H1 (cell line): ENCODE measurements around the gene PHACTR2. TPM values are rescaled to one million over a fixed set of nuclear protein-coding genes. Genes with fewer than 3 reads are reported as not detected.

Experiments
- CTCF ChIA-PET: fragments of 300-600 bp; sonication (Branson Sonifier 250); formaldehyde crosslinking; loops from one replicate; lab custom pipeline; 2021; ENCODE audit not compliant: partially characterized antibody; lab: Charles Lee
- POLR2A ChIA-PET: fragments of 300-600 bp; sonication (Branson Sonifier 250); formaldehyde crosslinking; loops from one replicate; lab custom pipeline; 2021; ENCODE audit warnings: inconsistent platforms; ENCODE audit not compliant: partially characterized antibody; lab: Charles Lee
- DNase-seq, 2 experiments: peaks; one replicate each; pipeline versions ENCODE4 v3.0.0 to v3.0.0-alpha.2; 2010 to 2022; ENCODE audit warnings: low spot score in 2 of 2, low read depth in 1 of 2, mixed read lengths in 1 of 2
- FAIRE-seq: peaks from 2 replicates; lab custom pipeline; 2011; peaks lifted over from hg19 to GRCh38; lab: Jason Lieb, UNC
- H2AFZ ChIP-seq: 2 replicates; pipeline ENCODE4 v1.8.1; 2012; ENCODE audit warnings: low read length, inconsistent platforms
- H2AK5ac ChIP-seq: 2 replicates; pipeline ENCODE4 v1.6.1; 2013; ENCODE audit warnings: low read depth, low read length
- H2BK120ac ChIP-seq: replicated peaks from 2 replicates; pipeline ENCODE3; 2013; ENCODE audit warnings: low read depth, low read length, inconsistent platforms
- H2BK12ac ChIP-seq: 2 replicates; pipeline ENCODE4 v1.6.1; 2013; ENCODE audit warnings: low read depth, low read length
- H2BK15ac ChIP-seq: 2 replicates; pipeline ENCODE4 v1.6.1; 2013; ENCODE audit warnings: low read length
- H2BK20ac ChIP-seq: 2 replicates; pipeline ENCODE4 v1.6.1; 2013; ENCODE audit warnings: low read length
- H2BK5ac ChIP-seq: 2 replicates; pipeline ENCODE4 v1.6.1; 2013; ENCODE audit warnings: low read depth, low read length
- H3K14ac ChIP-seq: 2 replicates; pipeline ENCODE4 v1.6.1; 2013; ENCODE audit warnings: inconsistent platforms; ENCODE audit not compliant: insufficient read length
- H3K18ac ChIP-seq: 2 replicates; pipeline ENCODE4 v1.6.1; 2013; ENCODE audit warnings: low read length; ENCODE audit errors: extremely low read depth
- H3K23ac ChIP-seq: 2 replicates; pipeline ENCODE4 v1.6.1; 2013; ENCODE audit warnings: inconsistent platforms; ENCODE audit not compliant: insufficient read length
- H3K23me2 ChIP-seq: 2 replicates; pipeline ENCODE4 v1.6.1; 2013; ENCODE audit warnings: low read depth, low read length
- H3K27ac ChIP-seq: 2 replicates; pipeline ENCODE4 v1.6.1; 2011; ENCODE audit warnings: low read depth, low read length, inconsistent platforms
- H3K27me3 ChIP-seq, 4 experiments: replicated peaks in 1 of 4; 1 replicate in 1 of 4; 2 replicates in 3 of 4; pipeline versions ENCODE4 v1.6.1 to v1.8.1; 2011 to 2013; ENCODE audit warnings: low read length in 3 of 4, mild to moderate bottlenecking in 3 of 4, inconsistent platforms in 2 of 4, mixed read lengths in 2 of 4, moderate library complexity in 1 of 4; ENCODE audit not compliant: control insufficient read depth in 3 of 4, insufficient read depth in 3 of 4; ENCODE audit errors: extremely low read depth in 1 of 4
- H3K36me3 ChIP-seq, 4 experiments: 2 replicates each; pipeline versions ENCODE4 v1.6.1 to v1.8.1; 2011 to 2013; ENCODE audit warnings: mild to moderate bottlenecking in 4 of 4, low read length in 3 of 4, moderate library complexity in 2 of 4, control low read depth in 1 of 4, inconsistent platforms in 1 of 4; ENCODE audit not compliant: insufficient read depth in 4 of 4, control insufficient read depth in 2 of 4
- H3K4ac ChIP-seq: replicated peaks from 2 replicates; pipeline ENCODE3; 2013; ENCODE audit warnings: low read length, low read depth, mixed read lengths, inconsistent platforms; ENCODE audit not compliant: insufficient read length
- H3K4me1 ChIP-seq, 4 experiments: replicated peaks in 1 of 4; 1 replicate in 1 of 4; 2 replicates in 3 of 4; pipeline versions ENCODE4 v1.6.1 to v1.8.1; 2011 to 2013; ENCODE audit warnings: low read length in 3 of 4, inconsistent platforms in 2 of 4, mixed read lengths in 1 of 4; ENCODE audit not compliant: insufficient read depth in 4 of 4, control insufficient read depth in 3 of 4
- H3K4me2 ChIP-seq, 2 experiments: 2 replicates each; pipeline versions ENCODE4 v1.6.1 to v1.8.1; 2011 to 2013; ENCODE audit warnings: low read depth in 2 of 2, low read length in 2 of 2, control low read depth in 1 of 2, inconsistent platforms in 1 of 2, mild to moderate bottlenecking in 1 of 2; ENCODE audit not compliant: insufficient read depth in 1 of 2
- H3K4me3 ChIP-seq, 4 experiments: fragments of 200-600, 300-600 bp in 1 of 4; sonication (generic), shearing (Covaris generic), sonication (Bioruptor Twin) in 1 of 4; 2 replicates each; pipeline versions ENCODE4 v1.5.1 to v1.8.1; 2011 to 2016; ENCODE audit warnings: low read length in 4 of 4, low read depth in 3 of 4, control low read depth in 2 of 4, inconsistent platforms in 2 of 4, mild to moderate bottlenecking in 2 of 4, mixed read lengths in 1 of 4, moderate library complexity in 1 of 4; ENCODE audit not compliant: insufficient read depth in 2 of 4; ENCODE audit errors: extremely low read depth in 1 of 4
- H3K56ac ChIP-seq: replicated peaks from 2 replicates; pipeline ENCODE3; 2013; ENCODE audit warnings: low read depth, mild to moderate bottlenecking, mixed read lengths, low read length, inconsistent platforms; ENCODE audit not compliant: insufficient read length
- H3K79me1 ChIP-seq: 2 replicates; pipeline ENCODE4 v1.6.1; 2013; ENCODE audit warnings: low read depth, low read length, control low read depth
- H3K79me2 ChIP-seq, 2 experiments: 2 replicates each; pipeline versions ENCODE4 v1.6.1 to v1.8.1; 2012 to 2013; ENCODE audit warnings: low read length in 2 of 2, mild to moderate bottlenecking in 2 of 2, inconsistent platforms in 1 of 2; ENCODE audit not compliant: insufficient read depth in 2 of 2, control insufficient read depth in 1 of 2
- H3K9ac ChIP-seq, 4 experiments: replicated peaks in 1 of 4; 1 replicate in 1 of 4; 2 replicates in 3 of 4; pipeline versions ENCODE4 v1.6.1 to v1.8.1; 2011 to 2013; ENCODE audit warnings: low read depth in 3 of 4, low read length in 3 of 4, control low read depth in 2 of 4, mild to moderate bottlenecking in 2 of 4, moderate library complexity in 2 of 4, inconsistent platforms in 1 of 4; ENCODE audit errors: extremely low read depth in 1 of 4
- H3K9me3 ChIP-seq, 2 experiments: 2 replicates each; pipeline versions ENCODE4 v1.6.1 to v1.8.1; 2012 to 2013; ENCODE audit warnings: mild to moderate bottlenecking in 2 of 2, moderate library complexity in 2 of 2, control low read depth in 1 of 2, inconsistent platforms in 1 of 2, low read depth in 1 of 2, low read length in 1 of 2, mixed read lengths in 1 of 2; ENCODE audit not compliant: insufficient read depth in 2 of 2
- H4K20me1 ChIP-seq, 2 experiments: replicated peaks in 1 of 2; 2 replicates each; pipeline versions ENCODE3 to v1.8.1; 2011 to 2013; ENCODE audit warnings: inconsistent platforms in 2 of 2, low read length in 2 of 2, mild to moderate bottlenecking in 1 of 2; ENCODE audit not compliant: insufficient read depth in 2 of 2, control insufficient read depth in 1 of 2
- H4K5ac ChIP-seq: 2 replicates; pipeline ENCODE4 v1.6.1; 2013; ENCODE audit warnings: low read length, low read depth, mixed read lengths, inconsistent platforms; ENCODE audit not compliant: insufficient read length
- H4K8ac ChIP-seq: 2 replicates; pipeline ENCODE4 v1.8.0; 2013; ENCODE audit warnings: mild to moderate bottlenecking, moderate library complexity, low read length, inconsistent platforms; ENCODE audit not compliant: insufficient read depth; ENCODE audit errors: extremely low read depth
- H4K91ac ChIP-seq: replicated peaks from 2 replicates; pipeline ENCODE3; 2013; ENCODE audit warnings: low read length, mixed read lengths, inconsistent platforms; ENCODE audit not compliant: insufficient read length
- CBX5 ChIP-seq: fragments of 300-800, 300-1000 bp; sonication (generic); IDR thresholded peaks from 2 replicates; pipeline ENCODE4 v1.7.1; 2016; ENCODE audit warnings: antibody characterized with exemption, low read length, low read depth
- CEBPB ChIP-seq: IDR thresholded peaks from 2 replicates; pipeline ENCODE4 v1.6.1; 2012; ENCODE audit warnings: low read depth, low read length
- E2F6 ChIP-seq: IDR thresholded peaks from 2 replicates; pipeline ENCODE4 v1.6.1; 2012; ENCODE audit warnings: inconsistent platforms
- EP300 ChIP-seq, 2 experiments: IDR thresholded peaks; 1 replicate in 1 of 2; 2 replicates in 1 of 2; pipeline ENCODE4 v1.6.1; 2011 to 2012; ENCODE audit warnings: low read depth in 2 of 2, low read length in 2 of 2, mild to moderate bottlenecking in 2 of 2, borderline replicate concordance in 1 of 2, inconsistent platforms in 1 of 2, moderate library complexity in 1 of 2
- HDAC2 ChIP-seq, 2 experiments: fragments of 300-600 bp in 1 of 2; sonication (generic) in 1 of 2; IDR thresholded peaks; 2 replicates each; pipeline ENCODE4 v1.6.1; 2011 to 2012; ENCODE audit warnings: low read depth in 2 of 2, low read length in 2 of 2, mild to moderate bottlenecking in 2 of 2, moderate library complexity in 2 of 2, borderline replicate concordance in 1 of 2, inconsistent platforms in 1 of 2
- KDM1A ChIP-seq: fragments of 200-600, 300-600 bp; sonication (generic); IDR thresholded peaks from 2 replicates; pipeline ENCODE4 v1.7.1; 2016; ENCODE audit warnings: mild to moderate bottlenecking, low read length, borderline replicate concordance
- KDM4A ChIP-seq: IDR thresholded peaks from one replicate; pipeline ENCODE4 v1.7.1; 2012; ENCODE audit warnings: low read depth, mild to moderate bottlenecking, moderate library complexity, low read length, inconsistent platforms; ENCODE audit not compliant: severe bottlenecking
- POU5F1 ChIP-seq: IDR thresholded peaks from 2 replicates; pipeline ENCODE4 v1.6.1; 2011; ENCODE audit warnings: low read depth, mild to moderate bottlenecking, low read length, moderate library complexity
- RXRA ChIP-seq: IDR thresholded peaks from 2 replicates; pipeline ENCODE4 v1.6.1; 2011; ENCODE audit warnings: low read depth, mild to moderate bottlenecking, low read length, moderate library complexity; ENCODE audit not compliant: insufficient read depth
- SIN3A ChIP-seq, 2 experiments: IDR thresholded peaks in 1 of 2; conservative IDR thresholded peaks in 1 of 2; 2 replicates each; pipeline ENCODE4 v1.6.1; 2011 to 2012; ENCODE audit warnings: low read length in 2 of 2, improper control_type of control experiment in 1 of 2, low read depth in 1 of 2, mild to moderate bottlenecking in 1 of 2
- SIX5 ChIP-seq: IDR thresholded peaks from 2 replicates; pipeline ENCODE4 v1.6.1; 2011; ENCODE audit warnings: mild to moderate bottlenecking, low read depth, low read length
- TAF1 ChIP-seq: IDR thresholded peaks from 2 replicates; pipeline ENCODE4 v1.6.1; 2011; ENCODE audit warnings: mild to moderate bottlenecking, low read depth, low read length
- TBP ChIP-seq: IDR thresholded peaks from 2 replicates; pipeline ENCODE4 v1.6.1; 2011; ENCODE audit warnings: low read depth, low read length, improper control_type of control experiment
- WGBS, 2 experiments: shearing (Covaris generic) in 1 of 2; methylation state at CpG; one replicate each; pipeline versions ENCODE4 v1.1.6 to v1.1.7; 2013 to 2015; ENCODE audit warnings: low lambda C conversion rate in 2 of 2, mixed read lengths in 2 of 2, inconsistent platforms in 1 of 2, low coverage in 1 of 2, missing lambda C conversion rate in 1 of 2; ENCODE audit not compliant: insufficient replicate concordance in 2 of 2, insufficient coverage in 1 of 2, insufficient read length in 1 of 2; ENCODE audit errors: extremely low coverage in 1 of 2, missing lambda C conversion rate in 1 of 2; 5-methylcytosine and 5-hydroxymethylcytosine counted together
- polyA plus RNA-seq, 7 experiments: library from polyadenylated mRNA; depleted of rRNA in 3 of 7; stranded (reverse) in 5 of 7; unstranded in 2 of 7; fragments of >200 nt in 5 of 7; fragments of 200-250 nt in 2 of 7; gene quantifications; 1 replicate in 5 of 7; 2 replicates in 1 of 7; 4 replicates in 1 of 7; pipeline versions ENCODE4 v1.2.1 to v1.2.3, GENCODE V29; 2011 to 2013; ENCODE audit warnings: missing spikeins in 2 of 7, mixed read lengths in 2 of 7
- total RNA-seq: library from RNA; stranded (reverse); fragmentation: NEBNext Ultra II Directional; extraction: Animal tissue kit (Norgen Biotek cat#: 25700); gene quantifications from 2 replicates; pipeline ENCODE4 v1.2.1, GENCODE V29; 2021

The PHACTR2 gene
- total and polyA plus RNA-seq, 2 of the 8 experiments (the other 6 are each of a cell fraction or from before 2014, with no cell fraction given), result 16.9 to 131 TPM

DNA sequence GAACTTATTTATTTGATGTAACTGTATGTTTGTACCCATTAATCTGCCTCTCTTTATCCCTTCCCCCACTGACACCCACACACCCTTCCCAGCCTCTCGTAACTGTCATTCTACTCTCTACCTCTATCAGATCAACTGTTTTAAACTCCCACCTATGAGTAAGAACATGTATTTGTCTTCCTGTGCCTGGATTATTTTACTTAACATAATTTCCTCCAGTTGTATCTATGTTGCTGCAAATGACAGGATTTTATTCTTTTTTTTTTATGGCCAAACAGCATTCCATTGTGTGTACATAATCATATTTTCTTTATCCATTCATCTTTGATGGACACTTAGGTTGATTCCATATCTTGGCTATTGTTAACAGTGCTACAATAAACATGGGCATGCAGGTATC lies 49.3 kb downstream of the PHACTR2 start:
- Histone ChIP-seq H3K23ac (no peak overlapping the region), H3K9ac (no peak overlapping the region), H3K4me3 (no peak overlapping the region), H3K79me2 (peaks cover 0 to 14% of the 10 kb centered on the region in 2 experiments; a peak in 2 of 4 replicates), H4K91ac (no peak overlapping the region), H3K4ac (no peak overlapping the region), H3K36me3 (peaks cover 0 to 13% (median 8%) of the 10 kb centered on the region in 4 experiments; a peak in 3 of 8 replicates), H2BK15ac (no peak overlapping the region), H2BK5ac (no peak overlapping the region), H2AK5ac (no peak overlapping the region), H4K8ac (no peak overlapping the region), H3K79me1 (no peaks in the 10 kb centered on the region), H3K14ac (no peak overlapping the region), H2BK12ac (no peak overlapping the region), H3K23me2 (no peaks in the 10 kb centered on the region), H3K4me2 (no peak overlapping the region), H3K27ac (no peak overlapping the region), H2AFZ (no peak overlapping the region), H4K20me1 (peaks cover 0 to 1% of the 10 kb centered on the region in 2 experiments), H2BK20ac (no peak overlapping the region), H4K5ac (no peak overlapping the region), H2BK120ac (no peak overlapping the region), H3K56ac (no peak overlapping the region), H3K4me1 (no peaks in the 10 kb centered on the region), H3K9me3 (no peaks in the 10 kb centered on the region), H3K18ac (no peak overlapping the region), H3K27me3 (no peaks in the 10 kb centered on the region)
- no peak for FAIRE-seq
- ChIA-PET CTCF (no interaction called here), POLR2A (no interaction called here)
- WGBS, 2 experiments, result 95% methylated on average over 1 of the region's 1 CpG; no CpG with 5 or more reads in 1 of the 2 experiments
- no peak for DNase-seq
- TF ChIP-seq HDAC2 (IDR thresholded peaks at IDR 0.05; ENCODE audit: borderline replicate concordance in 1 of 2, low read depth in 2 of 2, low read length in 2 of 2) (no peak), SIN3A (conservative IDR thresholded peaks at IDR 0.05 in 1 of 2, IDR thresholded peaks at IDR 0.05 in 1 of 2; ENCODE audit: low read depth in 1 of 2, low read length in 2 of 2) (no peak), TAF1 (no peak), EP300 (IDR thresholded peaks at IDR 0.05; ENCODE audit: borderline replicate concordance in 1 of 2, low read depth in 2 of 2, low read length in 2 of 2) (no peak), KDM1A (no peak), CBX5 (no peak), TBP (no peak), KDM4A (no peak), SIX5 (no peak), RXRA (no peak), POU5F1 (no peak), CEBPB (no peak), E2F6 (no peak)
